H1 (cell line): ENCODE measurements around the gene METTL25B. TPM values are rescaled to one million over a fixed set of nuclear protein-coding genes. Genes with fewer than 3 reads are reported as not detected.

Source experiments
- CTCF ChIA-PET: fragments of 300-600 bp; sonication (Branson Sonifier 250); formaldehyde crosslinking; loops from one replicate; lab custom pipeline; 2021; ENCODE audit not compliant: partially characterized antibody; lab: Charles Lee
- POLR2A ChIA-PET: fragments of 300-600 bp; sonication (Branson Sonifier 250); formaldehyde crosslinking; loops from one replicate; lab custom pipeline; 2021; ENCODE audit warnings: inconsistent platforms; ENCODE audit not compliant: partially characterized antibody; lab: Charles Lee
- DNase-seq, 2 experiments: peaks; one replicate each; pipeline versions ENCODE4 v3.0.0 to v3.0.0-alpha.2; 2010 to 2022; ENCODE audit warnings: low spot score in 2 of 2, low read depth in 1 of 2, mixed read lengths in 1 of 2
- FAIRE-seq: peaks from 2 replicates; lab custom pipeline; 2011; peaks lifted over from hg19 to GRCh38; lab: Jason Lieb, UNC
- H2AFZ ChIP-seq: 2 replicates; pipeline ENCODE4 v1.8.1; 2012; ENCODE audit warnings: low read length, inconsistent platforms
- H2AK5ac ChIP-seq: 2 replicates; pipeline ENCODE4 v1.6.1; 2013; ENCODE audit warnings: low read depth, low read length
- H2BK120ac ChIP-seq: replicated peaks from 2 replicates; pipeline ENCODE3; 2013; ENCODE audit warnings: low read depth, low read length, inconsistent platforms
- H2BK12ac ChIP-seq: 2 replicates; pipeline ENCODE4 v1.6.1; 2013; ENCODE audit warnings: low read depth, low read length
- H2BK15ac ChIP-seq: 2 replicates; pipeline ENCODE4 v1.6.1; 2013; ENCODE audit warnings: low read length
- H2BK20ac ChIP-seq: 2 replicates; pipeline ENCODE4 v1.6.1; 2013; ENCODE audit warnings: low read length
- H2BK5ac ChIP-seq: 2 replicates; pipeline ENCODE4 v1.6.1; 2013; ENCODE audit warnings: low read depth, low read length
- H3K14ac ChIP-seq: 2 replicates; pipeline ENCODE4 v1.6.1; 2013; ENCODE audit warnings: inconsistent platforms; ENCODE audit not compliant: insufficient read length
- H3K18ac ChIP-seq: 2 replicates; pipeline ENCODE4 v1.6.1; 2013; ENCODE audit warnings: low read length; ENCODE audit errors: extremely low read depth
- H3K23ac ChIP-seq: 2 replicates; pipeline ENCODE4 v1.6.1; 2013; ENCODE audit warnings: inconsistent platforms; ENCODE audit not compliant: insufficient read length
- H3K23me2 ChIP-seq: 2 replicates; pipeline ENCODE4 v1.6.1; 2013; ENCODE audit warnings: low read depth, low read length
- H3K27ac ChIP-seq: 2 replicates; pipeline ENCODE4 v1.6.1; 2011; ENCODE audit warnings: low read depth, low read length, inconsistent platforms
- H3K27me3 ChIP-seq, 4 experiments: replicated peaks in 1 of 4; 1 replicate in 1 of 4; 2 replicates in 3 of 4; pipeline versions ENCODE4 v1.6.1 to v1.8.1; 2011 to 2013; ENCODE audit warnings: low read length in 3 of 4, mild to moderate bottlenecking in 3 of 4, inconsistent platforms in 2 of 4, mixed read lengths in 2 of 4, moderate library complexity in 1 of 4; ENCODE audit not compliant: control insufficient read depth in 3 of 4, insufficient read depth in 3 of 4; ENCODE audit errors: extremely low read depth in 1 of 4
- H3K36me3 ChIP-seq, 4 experiments: 2 replicates each; pipeline versions ENCODE4 v1.6.1 to v1.8.1; 2011 to 2013; ENCODE audit warnings: mild to moderate bottlenecking in 4 of 4, low read length in 3 of 4, moderate library complexity in 2 of 4, control low read depth in 1 of 4, inconsistent platforms in 1 of 4; ENCODE audit not compliant: insufficient read depth in 4 of 4, control insufficient read depth in 2 of 4
- H3K4ac ChIP-seq: replicated peaks from 2 replicates; pipeline ENCODE3; 2013; ENCODE audit warnings: low read length, low read depth, mixed read lengths, inconsistent platforms; ENCODE audit not compliant: insufficient read length
- H3K4me1 ChIP-seq, 4 experiments: replicated peaks in 1 of 4; 1 replicate in 1 of 4; 2 replicates in 3 of 4; pipeline versions ENCODE4 v1.6.1 to v1.8.1; 2011 to 2013; ENCODE audit warnings: low read length in 3 of 4, inconsistent platforms in 2 of 4, mixed read lengths in 1 of 4; ENCODE audit not compliant: insufficient read depth in 4 of 4, control insufficient read depth in 3 of 4
- H3K4me2 ChIP-seq, 2 experiments: 2 replicates each; pipeline versions ENCODE4 v1.6.1 to v1.8.1; 2011 to 2013; ENCODE audit warnings: low read depth in 2 of 2, low read length in 2 of 2, control low read depth in 1 of 2, inconsistent platforms in 1 of 2, mild to moderate bottlenecking in 1 of 2; ENCODE audit not compliant: insufficient read depth in 1 of 2
- H3K4me3 ChIP-seq, 4 experiments: fragments of 200-600, 300-600 bp in 1 of 4; sonication (generic), shearing (Covaris generic), sonication (Bioruptor Twin) in 1 of 4; 2 replicates each; pipeline versions ENCODE4 v1.5.1 to v1.8.1; 2011 to 2016; ENCODE audit warnings: low read length in 4 of 4, low read depth in 3 of 4, control low read depth in 2 of 4, inconsistent platforms in 2 of 4, mild to moderate bottlenecking in 2 of 4, mixed read lengths in 1 of 4, moderate library complexity in 1 of 4; ENCODE audit not compliant: insufficient read depth in 2 of 4; ENCODE audit errors: extremely low read depth in 1 of 4
- H3K56ac ChIP-seq: replicated peaks from 2 replicates; pipeline ENCODE3; 2013; ENCODE audit warnings: low read depth, mild to moderate bottlenecking, mixed read lengths, low read length, inconsistent platforms; ENCODE audit not compliant: insufficient read length
- H3K79me1 ChIP-seq: 2 replicates; pipeline ENCODE4 v1.6.1; 2013; ENCODE audit warnings: low read depth, low read length, control low read depth
- H3K79me2 ChIP-seq, 2 experiments: 2 replicates each; pipeline versions ENCODE4 v1.6.1 to v1.8.1; 2012 to 2013; ENCODE audit warnings: low read length in 2 of 2, mild to moderate bottlenecking in 2 of 2, inconsistent platforms in 1 of 2; ENCODE audit not compliant: insufficient read depth in 2 of 2, control insufficient read depth in 1 of 2
- H3K9ac ChIP-seq, 4 experiments: replicated peaks in 1 of 4; 1 replicate in 1 of 4; 2 replicates in 3 of 4; pipeline versions ENCODE4 v1.6.1 to v1.8.1; 2011 to 2013; ENCODE audit warnings: low read depth in 3 of 4, low read length in 3 of 4, control low read depth in 2 of 4, mild to moderate bottlenecking in 2 of 4, moderate library complexity in 2 of 4, inconsistent platforms in 1 of 4; ENCODE audit errors: extremely low read depth in 1 of 4
- H3K9me3 ChIP-seq, 2 experiments: 2 replicates each; pipeline versions ENCODE4 v1.6.1 to v1.8.1; 2012 to 2013; ENCODE audit warnings: mild to moderate bottlenecking in 2 of 2, moderate library complexity in 2 of 2, control low read depth in 1 of 2, inconsistent platforms in 1 of 2, low read depth in 1 of 2, low read length in 1 of 2, mixed read lengths in 1 of 2; ENCODE audit not compliant: insufficient read depth in 2 of 2
- H4K20me1 ChIP-seq, 2 experiments: replicated peaks in 1 of 2; 2 replicates each; pipeline versions ENCODE3 to v1.8.1; 2011 to 2013; ENCODE audit warnings: inconsistent platforms in 2 of 2, low read length in 2 of 2, mild to moderate bottlenecking in 1 of 2; ENCODE audit not compliant: insufficient read depth in 2 of 2, control insufficient read depth in 1 of 2
- H4K5ac ChIP-seq: 2 replicates; pipeline ENCODE4 v1.6.1; 2013; ENCODE audit warnings: low read length, low read depth, mixed read lengths, inconsistent platforms; ENCODE audit not compliant: insufficient read length
- H4K8ac ChIP-seq: 2 replicates; pipeline ENCODE4 v1.8.0; 2013; ENCODE audit warnings: mild to moderate bottlenecking, moderate library complexity, low read length, inconsistent platforms; ENCODE audit not compliant: insufficient read depth; ENCODE audit errors: extremely low read depth
- H4K91ac ChIP-seq: replicated peaks from 2 replicates; pipeline ENCODE3; 2013; ENCODE audit warnings: low read length, mixed read lengths, inconsistent platforms; ENCODE audit not compliant: insufficient read length
- CTCF ChIP-seq, 3 experiments: IDR thresholded peaks; 1 replicate in 2 of 3; 2 replicates in 1 of 3; pipeline versions ENCODE4 v1.5.1 to v1.6.1; 2011; ENCODE audit warnings: low read length in 3 of 3, mild to moderate bottlenecking in 3 of 3, inconsistent platforms in 2 of 3, low read depth in 1 of 3, moderate library complexity in 1 of 3; ENCODE audit not compliant: insufficient read depth in 1 of 3; ENCODE audit errors: control extremely low read depth in 1 of 3
- RXRA ChIP-seq: IDR thresholded peaks from 2 replicates; pipeline ENCODE4 v1.6.1; 2011; ENCODE audit warnings: low read depth, mild to moderate bottlenecking, low read length, moderate library complexity; ENCODE audit not compliant: insufficient read depth
- SRF ChIP-seq: IDR thresholded peaks from 2 replicates; pipeline ENCODE4 v1.6.1; 2011; ENCODE audit warnings: mild to moderate bottlenecking, low read depth, low read length, moderate library complexity
- TAF7 ChIP-seq: optimal IDR thresholded peaks from 2 replicates; pipeline ENCODE3; 2011; ENCODE audit warnings: low read depth, mild to moderate bottlenecking, inconsistent platforms, low read length, moderate library complexity, borderline replicate concordance
- TCF12 ChIP-seq: IDR thresholded peaks from 2 replicates; pipeline ENCODE4 v1.6.1; 2011; ENCODE audit warnings: low read depth, mild to moderate bottlenecking, low read length
- WGBS, 2 experiments: shearing (Covaris generic) in 1 of 2; methylation state at CpG; one replicate each; pipeline versions ENCODE4 v1.1.6 to v1.1.7; 2013 to 2015; ENCODE audit warnings: low lambda C conversion rate in 2 of 2, mixed read lengths in 2 of 2, inconsistent platforms in 1 of 2, low coverage in 1 of 2, missing lambda C conversion rate in 1 of 2; ENCODE audit not compliant: insufficient replicate concordance in 2 of 2, insufficient coverage in 1 of 2, insufficient read length in 1 of 2; ENCODE audit errors: extremely low coverage in 1 of 2, missing lambda C conversion rate in 1 of 2; 5-methylcytosine and 5-hydroxymethylcytosine counted together
- polyA plus RNA-seq, 7 experiments: library from polyadenylated mRNA; depleted of rRNA in 3 of 7; stranded (reverse) in 5 of 7; unstranded in 2 of 7; fragments of >200 nt in 5 of 7; fragments of 200-250 nt in 2 of 7; gene quantifications; 1 replicate in 5 of 7; 2 replicates in 1 of 7; 4 replicates in 1 of 7; pipeline versions ENCODE4 v1.2.1 to v1.2.3, GENCODE V29; 2011 to 2013; ENCODE audit warnings: missing spikeins in 2 of 7, mixed read lengths in 2 of 7
- total RNA-seq: library from RNA; stranded (reverse); fragmentation: NEBNext Ultra II Directional; extraction: Animal tissue kit (Norgen Biotek cat#: 25700); gene quantifications from 2 replicates; pipeline ENCODE4 v1.2.1, GENCODE V29; 2021
- TF ChIP-seq, protein P1 (sequence below): IDR thresholded peaks from 2 replicates; pipeline ENCODE4 v1.6.1; 2011; ENCODE audit warnings: low read length, improper control_type of control experiment
- TF ChIP-seq, protein P2 (sequence below): IDR thresholded peaks from 2 replicates; pipeline ENCODE4 v1.6.1; 2012; ENCODE audit warnings: low read length, inconsistent platforms

Gene METTL25B
- total and polyA plus RNA-seq, 2 of the 8 experiments (the other 6 are each of a cell fraction or from before 2014, with no cell fraction given) = 28.4 to 30.1 TPM

DNA sequence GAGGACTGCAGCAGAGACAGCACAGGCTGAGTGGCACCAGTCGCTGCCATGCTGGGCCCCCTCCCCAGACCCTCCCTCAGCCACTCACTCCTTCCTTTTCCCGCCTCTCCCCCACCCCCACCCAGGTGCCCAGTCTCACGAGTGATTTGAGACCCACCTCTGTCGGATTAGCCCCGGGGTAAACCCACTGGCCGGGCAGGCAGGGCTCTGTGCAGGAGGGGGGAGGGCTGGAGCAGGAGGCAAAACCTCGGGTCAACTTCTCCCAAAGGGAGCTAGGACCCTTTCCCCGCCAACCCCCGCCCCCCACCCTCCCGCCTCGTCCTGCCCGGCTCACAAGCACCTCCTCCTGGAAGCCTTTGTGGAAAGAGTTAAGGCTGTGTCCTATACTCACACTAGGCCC is 16.1 kb downstream of the METTL25B start:
- Histone ChIP-seq H2BK5ac (no peak overlapping the region; the same call in 1 of the 2 replicates), H4K8ac (no peak overlapping the region), H3K9ac (no peak overlapping the region), H3K9me3 (no peaks in the 10 kb centered on the region), H3K23ac (no peak overlapping the region), H2BK15ac (no peak overlapping the region), H3K27ac (no peak overlapping the region), H3K4ac (no peak overlapping the region), H2BK12ac (no peak overlapping the region), H3K14ac (no peak overlapping the region), H2AFZ (no peak overlapping the region), H3K4me2 (no peak overlapping the region), H4K91ac (no peak overlapping the region), H2AK5ac (no peak overlapping the region), H3K4me1 (peaks cover 26 to 39% (median 30%) of the 10 kb centered on the region in 4 experiments), H3K18ac (no peak overlapping the region), H3K56ac (no peak overlapping the region), H3K4me3 (no peak overlapping the region), H2BK20ac (no peak overlapping the region), H3K23me2 (peaks cover 10% of the 10 kb centered on the region), H2BK120ac (no peak overlapping the region), H3K79me2 (peaks cover 18 to 48% of the 10 kb centered on the region in 2 experiments), H3K79me1 (peaks cover 13% of the 10 kb centered on the region), H4K20me1 (peaks cover 0 to 2% of the 10 kb centered on the region in 2 experiments), H3K27me3 (no peaks in the 10 kb centered on the region), H3K36me3 (peaks cover 13 to 33% (median 14%) of the 10 kb centered on the region in 4 experiments; a peak in 6 of 8 replicates), H4K5ac (no peak overlapping the region)
- 89% methylated on average over 7 of the region's 12 CpGs; no CpG with 5 or more reads in 1 of the 2 experiments for WGBS, 2 experiments
- DNase-seq (no peak), FAIRE-seq (no peak)
- ChIA-PET CTCF (interaction anchor here (0.5 to 6.6 kb wide), 5 partner anchors 17 to 58 kb away, joined by 3 to 76 read pairs (median 5); partner anchors contain the start of genes ISG20L2, METTL25B and PRCC), POLR2A (interaction anchor here (0.7 to 10.7 kb wide), 3 partner anchors 8 to 109 kb away, joined by 3 to 214 read pairs (median 5); partner anchors contain the start of genes ISG20L2 and METTL25B)
- TF ChIP-seq TAF7 = no peak
- TF ChIP-seq TCF12 = no peak
- TF ChIP-seq, protein P1, sequence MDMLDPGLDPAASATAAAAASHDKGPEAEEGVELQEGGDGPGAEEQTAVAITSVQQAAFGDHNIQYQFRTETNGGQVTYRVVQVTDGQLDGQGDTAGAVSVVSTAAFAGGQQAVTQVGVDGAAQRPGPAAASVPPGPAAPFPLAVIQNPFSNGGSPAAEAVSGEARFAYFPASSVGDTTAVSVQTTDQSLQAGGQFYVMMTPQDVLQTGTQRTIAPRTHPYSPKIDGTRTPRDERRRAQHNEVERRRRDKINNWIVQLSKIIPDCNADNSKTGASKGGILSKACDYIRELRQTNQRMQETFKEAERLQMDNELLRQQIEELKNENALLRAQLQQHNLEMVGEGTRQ = no peak
- TF ChIP-seq CTCF (IDR thresholded peaks at IDR 0.05; ENCODE audit: control extremely low read depth in 1 of 3, insufficient read depth in 1 of 3, low read depth in 1 of 3, low read length in 3 of 3) = no peak
- no peak for TF ChIP-seq SRF
- TF ChIP-seq RXRA = no peak
- TF ChIP-seq, protein P2, sequence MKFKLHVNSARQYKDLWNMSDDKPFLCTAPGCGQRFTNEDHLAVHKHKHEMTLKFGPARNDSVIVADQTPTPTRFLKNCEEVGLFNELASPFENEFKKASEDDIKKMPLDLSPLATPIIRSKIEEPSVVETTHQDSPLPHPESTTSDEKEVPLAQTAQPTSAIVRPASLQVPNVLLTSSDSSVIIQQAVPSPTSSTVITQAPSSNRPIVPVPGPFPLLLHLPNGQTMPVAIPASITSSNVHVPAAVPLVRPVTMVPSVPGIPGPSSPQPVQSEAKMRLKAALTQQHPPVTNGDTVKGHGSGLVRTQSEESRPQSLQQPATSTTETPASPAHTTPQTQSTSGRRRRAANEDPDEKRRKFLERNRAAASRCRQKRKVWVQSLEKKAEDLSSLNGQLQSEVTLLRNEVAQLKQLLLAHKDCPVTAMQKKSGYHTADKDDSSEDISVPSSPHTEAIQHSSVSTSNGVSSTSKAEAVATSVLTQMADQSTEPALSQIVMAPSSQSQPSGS = no peak
